HEK293 (cell line): ENCODE data around the gene JAZF1.

Source experiments
- GLI2 ChIP-seq: fragments of 450-650 bp; formaldehyde crosslinking; IDR thresholded peaks from 2 replicates; pipeline ENCODE4; 2017; ENCODE audit warnings: missing biosample characterization, missing genetic modification characterization, low read depth, borderline replicate concordance
- KLF16 ChIP-seq: fragments of 450-650 bp; formaldehyde crosslinking; IDR thresholded peaks from 2 replicates; pipeline ENCODE4 v1.5.1; 2017; ENCODE audit warnings: missing biosample characterization, missing genetic modification characterization
- SETDB1 ChIP-seq: IDR thresholded peaks from one replicate; pipeline ENCODE4 v1.6.1; 2017; ENCODE audit warnings: mild to moderate bottlenecking, low read length, moderate library complexity, mixed read lengths; ENCODE audit not compliant: insufficient read length
- YY1 ChIP-seq: fragments of 450-650 bp; formaldehyde crosslinking; IDR thresholded peaks from 2 replicates; pipeline ENCODE4 v1.5.1; 2018; ENCODE audit warnings: missing biosample characterization, missing genetic modification characterization
- ZBTB17 ChIP-seq: fragments of 450-650 bp; formaldehyde crosslinking; IDR thresholded peaks from 2 replicates; pipeline ENCODE4 v1.5.1; 2016; ENCODE audit warnings: missing biosample characterization, missing genetic modification characterization
- ZFP3 ChIP-seq: fragments of 450-650 bp; formaldehyde crosslinking; IDR thresholded peaks from 2 replicates; pipeline ENCODE4 v1.5.1; 2016; ENCODE audit warnings: low read depth, missing biosample characterization, missing genetic modification characterization
- ZFP41 ChIP-seq: fragments of 450-650 bp; formaldehyde crosslinking; IDR thresholded peaks from 2 replicates; pipeline ENCODE4 v1.5.1; 2016; ENCODE audit warnings: missing biosample characterization, missing genetic modification characterization, borderline replicate concordance
- ZNF24 ChIP-seq: fragments of 450-650 bp; formaldehyde crosslinking; IDR thresholded peaks from 2 replicates; pipeline ENCODE4 v1.5.1; 2016; ENCODE audit warnings: missing biosample characterization, missing genetic modification characterization
- TF ChIP-seq, protein P1 (sequence below): fragments of 450-650 bp; formaldehyde crosslinking; IDR thresholded peaks from 2 replicates; pipeline ENCODE4 v1.5.1; 2016; ENCODE audit warnings: missing biosample characterization, missing genetic modification characterization
- TF ChIP-seq, protein P2 (sequence below): fragments of 450-650 bp; formaldehyde crosslinking; IDR thresholded peaks from 2 replicates; pipeline ENCODE4 v1.5.1; 2016; ENCODE audit warnings: missing biosample characterization, missing genetic modification characterization
- TF ChIP-seq, protein P3 (sequence below): sonication (generic); formaldehyde crosslinking; IDR thresholded peaks from 2 replicates; pipeline ENCODE4 v1.8.1; 2022; ENCODE audit warnings: mild to moderate bottlenecking, moderate library complexity, missing genetic modification reagents
- TF ChIP-seq, protein P4 (sequence below): fragments of 450-650 bp; formaldehyde crosslinking; IDR thresholded peaks from 2 replicates; pipeline ENCODE4 v1.5.1; 2016; ENCODE audit warnings: missing biosample characterization, missing genetic modification characterization, borderline replicate concordance
- TF ChIP-seq, protein P5 (sequence below): fragments of 450-650 bp; formaldehyde crosslinking; IDR thresholded peaks from 2 replicates; pipeline ENCODE4 v1.5.1; 2016; ENCODE audit warnings: missing biosample characterization, missing genetic modification characterization
- TF ChIP-seq, protein P6 (sequence below): fragments of 450-650 bp; formaldehyde crosslinking; IDR thresholded peaks from 2 replicates; pipeline ENCODE4 v1.5.1; 2016; ENCODE audit warnings: missing biosample characterization, missing genetic modification characterization

DNA sequence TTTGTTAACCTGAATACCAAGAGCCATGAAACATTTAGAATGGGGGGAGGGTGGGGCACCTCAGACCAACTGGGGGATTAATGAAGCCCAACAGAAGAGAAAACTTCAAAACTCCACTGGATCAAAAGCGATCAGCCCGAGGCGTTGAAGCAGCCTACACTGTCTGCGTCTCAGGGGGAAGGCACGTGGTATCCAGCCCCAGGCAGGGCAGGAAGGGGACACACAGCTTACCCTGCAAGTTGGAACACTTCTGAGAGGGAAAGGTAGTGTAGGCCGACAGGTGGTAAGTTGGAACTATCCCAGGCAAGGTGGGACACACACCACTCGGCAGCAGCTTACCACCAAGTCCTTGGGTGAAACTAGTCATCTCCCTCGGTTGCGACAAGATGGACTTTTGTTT, 337.7 kb downstream of the JAZF1 start:
- TF ChIP-seq, protein P1, sequence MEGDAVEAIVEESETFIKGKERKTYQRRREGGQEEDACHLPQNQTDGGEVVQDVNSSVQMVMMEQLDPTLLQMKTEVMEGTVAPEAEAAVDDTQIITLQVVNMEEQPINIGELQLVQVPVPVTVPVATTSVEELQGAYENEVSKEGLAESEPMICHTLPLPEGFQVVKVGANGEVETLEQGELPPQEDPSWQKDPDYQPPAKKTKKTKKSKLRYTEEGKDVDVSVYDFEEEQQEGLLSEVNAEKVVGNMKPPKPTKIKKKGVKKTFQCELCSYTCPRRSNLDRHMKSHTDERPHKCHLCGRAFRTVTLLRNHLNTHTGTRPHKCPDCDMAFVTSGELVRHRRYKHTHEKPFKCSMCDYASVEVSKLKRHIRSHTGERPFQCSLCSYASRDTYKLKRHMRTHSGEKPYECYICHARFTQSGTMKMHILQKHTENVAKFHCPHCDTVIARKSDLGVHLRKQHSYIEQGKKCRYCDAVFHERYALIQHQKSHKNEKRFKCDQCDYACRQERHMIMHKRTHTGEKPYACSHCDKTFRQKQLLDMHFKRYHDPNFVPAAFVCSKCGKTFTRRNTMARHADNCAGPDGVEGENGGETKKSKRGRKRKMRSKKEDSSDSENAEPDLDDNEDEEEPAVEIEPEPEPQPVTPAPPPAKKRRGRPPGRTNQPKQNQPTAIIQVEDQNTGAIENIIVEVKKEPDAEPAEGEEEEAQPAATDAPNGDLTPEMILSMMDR (tag by site-specific recombination): no peak
- TF ChIP-seq KLF16 (tag by site-specific recombination): no peak
- no peak for TF ChIP-seq GLI2 (tag by site-specific recombination)
- TF ChIP-seq, protein P2, sequence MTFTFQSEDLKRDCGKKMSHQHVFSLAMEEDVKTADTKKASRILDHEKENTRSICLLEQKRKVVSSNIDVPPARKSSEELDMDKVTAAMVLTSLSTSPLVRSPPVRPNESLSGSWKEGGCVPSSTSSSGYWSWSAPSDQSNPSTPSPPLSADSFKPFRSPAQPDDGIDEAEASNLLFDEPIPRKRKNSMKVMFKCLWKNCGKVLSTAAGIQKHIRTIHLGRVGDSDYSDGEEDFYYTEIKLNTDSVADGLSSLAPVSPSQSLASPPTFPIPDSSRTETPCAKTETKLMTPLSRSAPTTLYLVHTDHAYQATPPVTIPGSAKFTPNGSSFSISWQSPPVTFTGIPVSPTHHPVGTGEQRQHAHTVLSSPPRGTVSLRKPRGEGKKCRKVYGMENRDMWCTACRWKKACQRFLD (tag by site-specific recombination): no peak
- no peak for TF ChIP-seq SETDB1
- no peak for TF ChIP-seq YY1 (tag by site-specific recombination)
- TF ChIP-seq ZFP41: no peak
- no peak for TF ChIP-seq ZBTB17
- TF ChIP-seq, protein P3, sequence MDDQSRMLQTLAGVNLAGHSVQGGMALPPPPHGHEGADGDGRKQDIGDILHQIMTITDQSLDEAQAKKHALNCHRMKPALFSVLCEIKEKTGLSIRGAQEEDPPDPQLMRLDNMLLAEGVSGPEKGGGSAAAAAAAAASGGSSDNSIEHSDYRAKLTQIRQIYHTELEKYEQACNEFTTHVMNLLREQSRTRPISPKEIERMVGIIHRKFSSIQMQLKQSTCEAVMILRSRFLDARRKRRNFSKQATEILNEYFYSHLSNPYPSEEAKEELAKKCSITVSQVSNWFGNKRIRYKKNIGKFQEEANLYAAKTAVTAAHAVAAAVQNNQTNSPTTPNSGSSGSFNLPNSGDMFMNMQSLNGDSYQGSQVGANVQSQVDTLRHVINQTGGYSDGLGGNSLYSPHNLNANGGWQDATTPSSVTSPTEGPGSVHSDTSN: no peak
- TF ChIP-seq, protein P4, sequence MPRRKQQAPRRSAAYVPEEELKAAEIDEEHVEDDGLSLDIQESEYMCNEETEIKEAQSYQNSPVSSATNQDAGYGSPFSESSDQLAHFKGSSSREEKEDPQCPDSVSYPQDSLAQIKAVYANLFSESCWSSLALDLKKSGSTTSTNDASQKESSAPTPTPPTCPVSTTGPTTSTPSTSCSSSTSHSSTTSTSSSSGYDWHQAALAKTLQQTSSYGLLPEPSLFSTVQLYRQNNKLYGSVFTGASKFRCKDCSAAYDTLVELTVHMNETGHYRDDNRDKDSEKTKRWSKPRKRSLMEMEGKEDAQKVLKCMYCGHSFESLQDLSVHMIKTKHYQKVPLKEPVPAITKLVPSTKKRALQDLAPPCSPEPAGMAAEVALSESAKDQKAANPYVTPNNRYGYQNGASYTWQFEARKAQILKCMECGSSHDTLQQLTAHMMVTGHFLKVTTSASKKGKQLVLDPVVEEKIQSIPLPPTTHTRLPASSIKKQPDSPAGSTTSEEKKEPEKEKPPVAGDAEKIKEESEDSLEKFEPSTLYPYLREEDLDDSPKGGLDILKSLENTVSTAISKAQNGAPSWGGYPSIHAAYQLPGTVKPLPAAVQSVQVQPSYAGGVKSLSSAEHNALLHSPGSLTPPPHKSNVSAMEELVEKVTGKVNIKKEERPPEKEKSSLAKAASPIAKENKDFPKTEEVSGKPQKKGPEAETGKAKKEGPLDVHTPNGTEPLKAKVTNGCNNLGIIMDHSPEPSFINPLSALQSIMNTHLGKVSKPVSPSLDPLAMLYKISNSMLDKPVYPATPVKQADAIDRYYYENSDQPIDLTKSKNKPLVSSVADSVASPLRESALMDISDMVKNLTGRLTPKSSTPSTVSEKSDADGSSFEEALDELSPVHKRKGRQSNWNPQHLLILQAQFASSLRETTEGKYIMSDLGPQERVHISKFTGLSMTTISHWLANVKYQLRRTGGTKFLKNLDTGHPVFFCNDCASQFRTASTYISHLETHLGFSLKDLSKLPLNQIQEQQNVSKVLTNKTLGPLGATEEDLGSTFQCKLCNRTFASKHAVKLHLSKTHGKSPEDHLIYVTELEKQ: no peak
- no peak for TF ChIP-seq ZFP3 (tag by site-specific recombination)
- TF ChIP-seq, protein P5, sequence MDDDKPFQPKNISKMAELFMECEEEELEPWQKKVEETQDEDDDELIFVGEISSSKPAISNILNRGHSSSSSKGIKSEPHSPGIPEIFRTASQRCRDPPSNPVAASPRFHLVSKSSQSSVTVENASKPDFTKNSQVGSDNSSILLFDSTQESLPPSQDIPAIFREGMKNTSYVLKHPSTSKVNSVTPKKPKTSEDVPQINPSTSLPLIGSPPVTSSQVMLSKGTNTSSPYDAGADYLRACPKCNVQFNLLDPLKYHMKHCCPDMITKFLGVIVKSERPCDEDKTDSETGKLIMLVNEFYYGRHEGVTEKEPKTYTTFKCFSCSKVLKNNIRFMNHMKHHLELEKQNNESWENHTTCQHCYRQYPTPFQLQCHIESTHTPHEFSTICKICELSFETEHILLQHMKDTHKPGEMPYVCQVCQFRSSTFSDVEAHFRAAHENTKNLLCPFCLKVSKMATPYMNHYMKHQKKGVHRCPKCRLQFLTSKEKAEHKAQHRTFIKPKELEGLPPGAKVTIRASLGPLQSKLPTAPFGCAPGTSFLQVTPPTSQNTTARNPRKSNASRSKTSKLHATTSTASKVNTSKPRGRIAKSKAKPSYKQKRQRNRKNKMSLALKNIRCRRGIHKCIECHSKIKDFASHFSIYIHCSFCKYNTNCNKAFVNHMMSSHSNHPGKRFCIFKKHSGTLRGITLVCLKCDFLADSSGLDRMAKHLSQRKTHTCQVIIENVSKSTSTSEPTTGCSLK (tag by site-specific recombination): no peak
- TF ChIP-seq ZNF24 (tag by site-specific recombination): no peak
- TF ChIP-seq, protein P6, sequence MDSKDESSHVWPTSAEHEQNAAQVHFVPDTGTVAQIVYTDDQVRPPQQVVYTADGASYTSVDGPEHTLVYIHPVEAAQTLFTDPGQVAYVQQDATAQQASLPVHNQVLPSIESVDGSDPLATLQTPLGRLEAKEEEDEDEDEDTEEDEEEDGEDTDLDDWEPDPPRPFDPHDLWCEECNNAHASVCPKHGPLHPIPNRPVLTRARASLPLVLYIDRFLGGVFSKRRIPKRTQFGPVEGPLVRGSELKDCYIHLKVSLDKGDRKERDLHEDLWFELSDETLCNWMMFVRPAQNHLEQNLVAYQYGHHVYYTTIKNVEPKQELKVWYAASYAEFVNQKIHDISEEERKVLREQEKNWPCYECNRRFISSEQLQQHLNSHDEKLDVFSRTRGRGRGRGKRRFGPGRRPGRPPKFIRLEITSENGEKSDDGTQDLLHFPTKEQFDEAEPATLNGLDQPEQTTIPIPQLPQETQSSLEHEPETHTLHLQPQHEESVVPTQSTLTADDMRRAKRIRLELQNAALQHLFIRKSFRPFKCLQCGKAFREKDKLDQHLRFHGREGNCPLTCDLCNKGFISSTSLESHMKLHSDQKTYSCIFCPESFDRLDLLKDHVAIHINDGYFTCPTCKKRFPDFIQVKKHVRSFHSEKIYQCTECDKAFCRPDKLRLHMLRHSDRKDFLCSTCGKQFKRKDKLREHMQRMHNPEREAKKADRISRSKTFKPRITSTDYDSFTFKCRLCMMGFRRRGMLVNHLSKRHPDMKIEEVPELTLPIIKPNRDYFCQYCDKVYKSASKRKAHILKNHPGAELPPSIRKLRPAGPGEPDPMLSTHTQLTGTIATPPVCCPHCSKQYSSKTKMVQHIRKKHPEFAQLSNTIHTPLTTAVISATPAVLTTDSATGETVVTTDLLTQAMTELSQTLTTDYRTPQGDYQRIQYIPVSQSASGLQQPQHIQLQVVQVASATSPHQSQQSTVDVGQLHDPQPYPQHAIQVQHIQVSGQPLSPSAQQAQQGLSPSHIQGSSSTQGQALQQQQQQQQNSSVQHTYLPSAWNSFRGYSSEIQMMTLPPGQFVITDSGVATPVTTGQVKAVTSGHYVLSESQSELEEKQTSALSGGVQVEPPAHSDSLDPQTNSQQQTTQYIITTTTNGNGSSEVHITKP: no peak
